ENCODE data around the gene KBTBD12. TPM values are rescaled to one million over a fixed set of nuclear protein-coding genes. Genes with fewer than 3 reads are reported as not detected.

KBTBD12 gene, protein sequence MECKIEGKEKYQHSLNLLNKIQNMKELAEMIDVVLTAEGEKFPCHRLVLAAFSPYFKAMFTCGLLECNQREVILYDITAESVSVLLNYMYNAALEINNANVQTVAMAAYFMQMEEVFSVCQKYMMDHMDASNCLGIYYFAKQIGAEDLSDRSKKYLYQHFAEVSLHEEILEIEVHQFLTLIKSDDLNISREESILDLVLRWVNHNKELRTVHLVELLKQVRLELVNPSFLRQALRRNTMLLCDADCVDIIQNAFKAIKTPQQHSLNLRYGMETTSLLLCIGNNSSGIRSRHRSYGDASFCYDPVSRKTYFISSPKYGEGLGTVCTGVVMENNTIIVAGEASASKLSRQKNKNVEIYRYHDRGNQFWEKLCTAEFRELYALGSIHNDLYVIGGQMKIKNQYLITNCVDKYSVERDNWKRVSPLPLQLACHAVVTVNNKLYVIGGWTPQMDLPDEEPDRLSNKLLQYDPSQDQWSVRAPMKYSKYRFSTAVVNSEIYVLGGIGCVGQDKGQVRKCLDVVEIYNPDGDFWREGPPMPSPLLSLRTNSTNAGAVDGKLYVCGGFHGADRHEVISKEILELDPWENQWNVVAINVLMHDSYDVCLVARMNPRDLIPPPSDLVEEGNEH
- not detected in 2 replicates for total RNA-seq

DNA sequence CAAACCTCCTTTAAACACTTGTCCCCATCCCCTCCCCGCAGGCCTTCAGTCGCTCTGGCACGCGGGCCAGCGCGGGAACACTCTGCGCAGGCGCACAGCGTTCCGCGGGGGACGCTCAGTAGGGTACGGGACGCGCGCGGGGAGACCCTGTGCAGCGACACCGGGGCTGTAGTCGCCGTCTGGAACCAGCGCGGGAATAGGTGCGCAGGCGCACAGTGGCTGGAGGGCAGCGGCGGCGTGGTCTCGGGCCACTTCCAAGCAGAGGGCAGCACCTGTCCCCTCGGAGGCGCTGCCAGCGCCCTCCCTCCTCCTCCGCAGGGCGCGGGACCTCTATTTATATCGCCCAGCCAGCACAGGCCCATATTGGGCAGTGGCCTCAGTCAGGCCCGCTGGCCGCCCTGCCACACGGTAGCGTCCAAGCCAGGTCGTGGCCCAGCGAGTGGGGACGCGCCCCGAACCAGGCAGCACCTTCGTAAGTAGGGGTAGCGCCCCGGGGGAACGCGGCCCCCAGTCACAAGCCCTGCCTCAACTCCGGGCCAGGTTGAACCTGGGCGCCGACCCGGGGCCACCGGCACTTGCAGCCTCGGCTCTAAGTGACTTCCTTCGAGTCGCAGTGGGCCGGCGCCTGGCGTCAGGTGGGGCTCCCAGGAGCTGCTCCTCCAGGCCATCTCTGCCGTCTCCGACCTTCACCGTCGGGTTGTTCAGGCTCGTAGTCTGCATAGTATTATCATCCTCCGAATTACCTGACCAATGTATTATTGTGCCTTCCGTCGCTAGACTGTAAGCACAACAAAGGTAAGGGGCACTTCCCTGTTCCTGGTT lies at the start of gene KBTBD12:
Gene KBTBD12 (plus strand): TSS at position 118 of the 822 bp plus-strand sequence. CDS start 7,830 bp downstream, outside the sequence.

Other genes with a start within 250 kb of the KBTBD12 start
- gene ABTB1, start 242.3 kb upstream of the KBTBD12 start, total RNA-seq = 7.6 and 13.4 TPM in 2 replicates
- 8.3 and 28.9 TPM in 2 replicates for gene MGLL, start 92.7 kb upstream of the KBTBD12 start, total RNA-seq
- 263 and 318 TPM in 2 replicates for gene SEC61A1, start 137.2 kb downstream of the KBTBD12 start, total RNA-seq
- 32.3 and 39.3 TPM in 2 replicates for gene RUVBL1, start 208.6 kb downstream of the KBTBD12 start, total RNA-seq
- gene EEFSEC, start 238.2 kb downstream of the KBTBD12 start, total RNA-seq = 11.1 and 15.4 TPM in 2 replicates

Data from pericardium fibroblast (primary cell).